HG03571 (cell line): Measurements from ENCODE around the gene OR10A3.

Experiments used
- ATAC-seq: cut with Tn5 transposase; IDR thresholded peaks from one replicate; pipeline ENCODE4 v1.9.1; 2021; ENCODE audit not compliant: unreplicated experiment

The OR10A3 gene

GRCh38 chr11:7941146-7941545, 362 bp downstream of the OR10A3 start:
- no peak for ATAC-seq

GRCh38 chr11:7936615-7937014, 4.9 kb downstream of the OR10A3 start:
- no peak for ATAC-seq

GRCh38 chr11:7931168-7931567, 10.3 kb downstream of the OR10A3 start, which contains the start of gene OR10A6:
OR10A6 (minus strand) TSS chr11:7931268; CDS start chr11:7928662, 2,606 bp downstream.
- ATAC-seq: no peak

GRCh38 chr11:7927635-7928034, 13.9 kb downstream of the OR10A3 start:
- no peak for ATAC-seq

GRCh38 chr11:7924536-7924935, 17.0 kb downstream of the OR10A3 start:
- ATAC-seq: no peak

GRCh38 chr11:7918141-7918540, 23.4 kb downstream of the OR10A3 start:
- ATAC-seq: no peak

- ATAC-seq: no peak
These were observed 30.5 kb downstream of the OR10A3 start for GRCh38 chr11:7911011-7911410.

GRCh38 chr11:7910286-7910788, 31.2 kb downstream of the OR10A3 start:
- no peak for ATAC-seq

GRCh38 chr11:7909585-7910285, 31.8 kb downstream of the OR10A3 start:
- no peak for ATAC-seq

- ATAC-seq: no peak
These were observed 34.4 kb downstream of the OR10A3 start for GRCh38 chr11:7907121-7907520.

- no peak for ATAC-seq
These were observed 35.0 kb downstream of the OR10A3 start for GRCh38 chr11:7906481-7906880.

GRCh38 chr11:7905961-7906429, 35.5 kb downstream of the OR10A3 start:
- no peak for ATAC-seq

- ATAC-seq: no peak
These were observed 36.0 kb downstream of the OR10A3 start for GRCh38 chr11:7905549-7905948.

- no peak for ATAC-seq
These were observed 36.6 kb downstream of the OR10A3 start for GRCh38 chr11:7904917-7905316.

- ATAC-seq: no peak
These were observed 37.6 kb downstream of the OR10A3 start for GRCh38 chr11:7903940-7904339.

GRCh38 chr11:7901319-7901854, 40.1 kb downstream of the OR10A3 start:
- ATAC-seq: no peak

- ATAC-seq: no peak
These were observed 40.8 kb downstream of the OR10A3 start for GRCh38 chr11:7900686-7901085.

- ATAC-seq: no peak
These were observed 42.1 kb downstream of the OR10A3 start for GRCh38 chr11:7899418-7899817.

GRCh38 chr11:7898666-7899283, 42.7 kb downstream of the OR10A3 start:
- no peak for ATAC-seq

- ATAC-seq: no peak
These were observed 45.3 kb downstream of the OR10A3 start for GRCh38 chr11:7896009-7896785.

- no peak for ATAC-seq
These were observed 47.3 kb downstream of the OR10A3 start for GRCh38 chr11:7894251-7894650.
